B cell (primary cell): Measurements from ENCODE around the gene DMXL1. TPM values are rescaled to one million over a fixed set of nuclear protein-coding genes. Genes with fewer than 3 reads are reported as not detected.
A peak's percentile ranks its signal among the peaks of the same experiment; 100 is the strongest.
"Not testable (repeated sequence)": the region's sequence is repeated elsewhere in the genome, so short reads cannot be mapped to it uniquely, and the experiment has no call there.

Source experiments
- ATAC-seq: fragments of 200-7000 bp; cut with Tn5 transposase; one replicate; pipeline ENCODE4 v1.10.0; 2021; ENCODE audit warnings: low read depth, mild to moderate bottlenecking, moderate number of reproducible peaks, moderate library complexity
- CTCF ChIA-PET: fragments of 350-600 bp; sonication (Branson Sonifier 250); formaldehyde crosslinking; loops from one replicate; lab custom pipeline; 2021; ENCODE audit warnings: antibody characterized with exemption, inconsistent platforms; lab: Charles Lee
- POLR2A ChIA-PET: fragments of 350-600 bp; sonication (Branson Sonifier 250); formaldehyde crosslinking; loops from one replicate; lab custom pipeline; 2021; ENCODE audit warnings: antibody characterized with exemption; lab: Charles Lee
- DNase-seq: peaks from one replicate; pipeline ENCODE4 v3.0.0; 2013
- H2AFZ ChIP-seq: 2 replicates; pipeline ENCODE4 v1.6.1; 2012; ENCODE audit warnings: mild to moderate bottlenecking, low read depth, low read length; ENCODE audit not compliant: insufficient read depth, poor library complexity, severe bottlenecking
- H3K27ac ChIP-seq, 2 donors: 1 replicate in 1 of 2; 2 replicates in 1 of 2; pipeline ENCODE4 v1.5.1; 2012 to 2013; ENCODE audit warnings: low read length in 2 of 2, mild to moderate bottlenecking in 2 of 2, moderate library complexity in 1 of 2
- H3K27me3 ChIP-seq, 4 experiments: fragments of 200-600 bp in 1 of 4; sonication (generic) in 1 of 4; replicated peaks in 1 of 4; 1 replicate in 2 of 4; 2 replicates in 2 of 4; pipeline versions ENCODE4 v1.6.1 to v1.7.0; 2013 to 2016; ENCODE audit warnings: low read length in 3 of 4, mild to moderate bottlenecking in 2 of 4, mixed read lengths in 1 of 4, moderate library complexity in 1 of 4; ENCODE audit not compliant: insufficient read depth in 4 of 4, control insufficient read depth in 3 of 4; ENCODE audit errors: control extremely low read depth in 1 of 4
- H3K36me3 ChIP-seq, 2 experiments: replicated peaks in 1 of 2; 1 replicate in 1 of 2; 2 replicates in 1 of 2; pipeline versions ENCODE4 v1.6.1 to v1.7.1; 2013; ENCODE audit warnings: low read length in 1 of 2; ENCODE audit not compliant: insufficient read depth in 2 of 2, control insufficient read depth in 1 of 2; ENCODE audit errors: control extremely low read depth in 1 of 2, extremely low read depth in 1 of 2
- H3K4me1 ChIP-seq, 2 donors: fragments of 200-600 bp in 1 of 2; sonication (generic) in 1 of 2; 1 replicate in 1 of 2; 2 replicates in 1 of 2; pipeline versions ENCODE4 v1.5.1 to v1.6.1; 2013 to 2017; ENCODE audit warnings: low read length in 2 of 2; ENCODE audit not compliant: control insufficient read depth in 2 of 2, insufficient read depth in 2 of 2
- H3K4me2 ChIP-seq: replicated peaks from 2 replicates; pipeline ENCODE3; 2012; ENCODE audit warnings: mild to moderate bottlenecking, low read depth, low read length; ENCODE audit not compliant: poor library complexity, severe bottlenecking
- H3K4me3 ChIP-seq, 5 experiments: fragments of 200-600 bp in 1 of 5; sonication (generic) in 1 of 5; 1 replicate in 3 of 5; 2 replicates in 2 of 5; pipeline versions ENCODE4 v1.5.1 to v1.7.0; 2011 to 2016; ENCODE audit warnings: low read length in 4 of 5, mild to moderate bottlenecking in 4 of 5, low read depth in 2 of 5, control low read depth in 1 of 5, moderate library complexity in 1 of 5; ENCODE audit not compliant: insufficient read depth in 1 of 5; ENCODE audit errors: control extremely low read depth in 1 of 5, extremely low read depth in 1 of 5
- H3K79me2 ChIP-seq: fragments of 200-600 bp; sonication (generic); one replicate; pipeline ENCODE4 v1.6.0; 2016; ENCODE audit warnings: low read length; ENCODE audit not compliant: control insufficient read depth, insufficient read depth
- H3K9ac ChIP-seq: fragments of 200-600 bp; sonication (generic); 2 replicates; pipeline ENCODE4 v1.6.1; 2017; ENCODE audit warnings: mild to moderate bottlenecking, low read length, moderate library complexity
- H3K9me3 ChIP-seq, 3 donors: one replicate each; pipeline versions ENCODE4 v1.6.1 to v1.7.1; 2013; ENCODE audit warnings: low read length in 2 of 3; ENCODE audit not compliant: control insufficient read depth in 2 of 3, insufficient read depth in 1 of 3; ENCODE audit errors: control extremely low read depth in 1 of 3
- H4K20me1 ChIP-seq: 2 replicates; pipeline ENCODE4 v1.6.0; 2012; ENCODE audit warnings: mild to moderate bottlenecking, low read length; ENCODE audit not compliant: insufficient read depth, control insufficient read depth, poor library complexity, severe bottlenecking
- H3K27ac Mint-ChIP-seq: one replicate; pipeline ENCODE4 v1.8.0; 2021; ENCODE audit warnings: mixed read lengths
- H3K27me3 Mint-ChIP-seq: one replicate; pipeline ENCODE4 v1.8.0; 2021; ENCODE audit warnings: mixed read lengths
- H3K4me1 Mint-ChIP-seq: one replicate; pipeline ENCODE4 v1.8.0; 2021; ENCODE audit warnings: mixed read lengths
- H3K4me3 Mint-ChIP-seq: one replicate; pipeline ENCODE4 v1.8.0; 2021; ENCODE audit warnings: mixed read lengths
- H3K9me3 Mint-ChIP-seq: one replicate; pipeline ENCODE4 v1.8.0; 2022; ENCODE audit warnings: mixed read lengths; ENCODE audit not compliant: insufficient read depth
- EZH2 ChIP-seq: IDR thresholded peaks from 2 replicates; pipeline ENCODE4 v1.6.1; 2012; ENCODE audit warnings: borderline replicate concordance, low read depth, mild to moderate bottlenecking, moderate library complexity, low read length; ENCODE audit not compliant: insufficient read depth, poor library complexity, severe bottlenecking
- WGBS: methylation state at CpG from one replicate; pipeline ENCODE4 v1.1.5; 2013; ENCODE audit warnings: missing lambda C conversion rate; ENCODE audit not compliant: insufficient coverage; 5-methylcytosine and 5-hydroxymethylcytosine counted together
- intact Hi-C: fragments of 100-400 bp; cut with micrococcal nuclease; formaldehyde crosslinking; loops from one replicate; pipeline ENCODE4 v1.10.0; 2022
- polyA plus RNA-seq: library from polyadenylated mRNA; depleted of rRNA; stranded (reverse); fragments of >200 nt; gene quantifications from 2 replicates; pipeline ENCODE4 v1.2.3, GENCODE V29; 2012
- total RNA-seq, 2 donors: library from RNA; stranded (reverse); fragments of 120-200 nt in 1 of 2; gene quantifications; 1 replicate in 1 of 2; 2 replicates in 1 of 2; pipeline versions ENCODE4 v1.2.3 to v1.2.4, GENCODE V29; 2013 to 2022
- TF ChIP-seq, protein P1 (sequence below): fragments of 200-600 bp; IDR thresholded peaks from one replicate; pipeline ENCODE4 v1.8.0; 2022; ENCODE audit warnings: antibody characterized with exemption, mild to moderate bottlenecking

The DMXL1 gene
- total and polyA plus RNA-seq, 2 donors (not counting 1 experiment from before 2014, with no cell fraction given): 37.9 to 129 TPM

GRCh38 chr5:119120893-119121292, 50.0 kb downstream of the DMXL1 start:
- Histone ChIP-seq H3K27ac (no peak overlapping the region), H3K36me3 (peaks cover 15 to 50% of the 10 kb centered on the region in 2 experiments), H3K79me2 (peaks cover 18% of the 10 kb centered on the region), H3K9ac (no peak overlapping the region), H2AFZ (no peak overlapping the region), H3K9me3 (peaks cover 0 to 9% (median 0%) of the 10 kb centered on the region in 3 donors), H4K20me1 (no peaks in the 10 kb centered on the region), H3K4me3 (no peak overlapping the region), H3K4me1 (no peaks in the 10 kb centered on the region), H3K27me3 (no peaks in the 10 kb centered on the region), H3K4me2 (no peak overlapping the region)
- Mint-ChIP-seq H3K27ac (peak overlapping the region; percentile 66), H3K27me3 (no peaks in the 10 kb centered on the region), H3K4me1 (peaks cover 2% of the 10 kb centered on the region), H3K4me3 (no peak overlapping the region), H3K9me3 (no peaks in the 10 kb centered on the region)
- DNase-seq: no peak
- TF ChIP-seq, protein P1, sequence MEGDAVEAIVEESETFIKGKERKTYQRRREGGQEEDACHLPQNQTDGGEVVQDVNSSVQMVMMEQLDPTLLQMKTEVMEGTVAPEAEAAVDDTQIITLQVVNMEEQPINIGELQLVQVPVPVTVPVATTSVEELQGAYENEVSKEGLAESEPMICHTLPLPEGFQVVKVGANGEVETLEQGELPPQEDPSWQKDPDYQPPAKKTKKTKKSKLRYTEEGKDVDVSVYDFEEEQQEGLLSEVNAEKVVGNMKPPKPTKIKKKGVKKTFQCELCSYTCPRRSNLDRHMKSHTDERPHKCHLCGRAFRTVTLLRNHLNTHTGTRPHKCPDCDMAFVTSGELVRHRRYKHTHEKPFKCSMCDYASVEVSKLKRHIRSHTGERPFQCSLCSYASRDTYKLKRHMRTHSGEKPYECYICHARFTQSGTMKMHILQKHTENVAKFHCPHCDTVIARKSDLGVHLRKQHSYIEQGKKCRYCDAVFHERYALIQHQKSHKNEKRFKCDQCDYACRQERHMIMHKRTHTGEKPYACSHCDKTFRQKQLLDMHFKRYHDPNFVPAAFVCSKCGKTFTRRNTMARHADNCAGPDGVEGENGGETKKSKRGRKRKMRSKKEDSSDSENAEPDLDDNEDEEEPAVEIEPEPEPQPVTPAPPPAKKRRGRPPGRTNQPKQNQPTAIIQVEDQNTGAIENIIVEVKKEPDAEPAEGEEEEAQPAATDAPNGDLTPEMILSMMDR: no peak
- TF ChIP-seq EZH2: no peak
- CTCF ChIA-PET: interaction anchor here (0.6 to 1.2 kb wide), 3 partner anchors 21 to 274 kb away, joined by 3 to 4 read pairs (median 3); no protein-coding TSS in a partner anchor
- WGBS: 100% methylated on average over 3 of the region's 4 CpGs
- POLR2A ChIA-PET: no interaction called here
- no peak for ATAC-seq
- intact Hi-C loops: no loop called here

DNA sequence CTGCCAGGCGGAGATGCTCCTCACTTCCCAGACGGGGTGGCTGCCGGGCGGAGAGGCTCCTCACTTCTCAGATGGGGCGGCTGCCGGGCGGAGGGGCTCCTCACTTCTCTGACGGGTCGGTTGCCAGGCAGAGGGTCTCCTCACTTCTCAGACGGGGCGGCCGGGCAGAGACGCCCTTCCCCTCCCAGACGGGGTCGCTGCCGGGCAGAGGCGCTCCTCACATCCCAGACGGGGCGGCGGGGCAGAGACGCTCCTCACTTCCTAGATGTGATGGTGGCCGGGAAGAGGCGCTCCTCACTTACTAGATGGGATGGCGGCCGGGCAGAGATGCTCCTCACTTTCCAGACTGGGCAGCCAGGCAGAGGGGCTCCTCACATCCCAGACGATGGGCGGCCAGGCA, 51.6 kb downstream of the DMXL1 start:
- H3K4me3 Mint-ChIP-seq, H3K4me3 ChIP-seq, H3K9me3 ChIP-seq, POLR2A ChIA-PET, ATAC-seq, H3K9me3 Mint-ChIP-seq, H3K4me1 ChIP-seq, H3K9ac ChIP-seq, H2AFZ ChIP-seq, H3K27me3 ChIP-seq, CTCF ChIA-PET, H3K27me3 Mint-ChIP-seq, intact Hi-C loops, H3K4me2 ChIP-seq, H3K4me1 Mint-ChIP-seq, H3K27ac ChIP-seq, DNase-seq, H4K20me1 ChIP-seq, H3K27ac Mint-ChIP-seq: not testable (repeated sequence)
- WGBS: 95% methylated on average over 23 of the region's 27 CpGs
- Histone ChIP-seq H3K79me2 (peaks cover 11% of the 10 kb centered on the region), H3K36me3 (peaks cover 13 to 36% of the 10 kb centered on the region in 2 experiments)
